Suprapubic skin (tissue), 4 donors: ENCODE measurements around the gene AMOTL1. TPM values are rescaled to one million over a fixed set of nuclear protein-coding genes. Genes with fewer than 3 reads are reported as not detected.

Source experiments
- DNase-seq, 2 donors: peaks; one replicate each; pipeline ENCODE4 v3.0.0-alpha.2; 2019; ENCODE audit warnings: low spot score in 2 of 2
- H3K27ac ChIP-seq: fragments of 200-600 bp; sonication (generic); one replicate; pipeline ENCODE4 v1.5.1; 2019
- H3K27me3 ChIP-seq: fragments of 200-600 bp; sonication (generic); one replicate; pipeline ENCODE4 v1.5.1; 2019
- H3K36me3 ChIP-seq: fragments of 200-600 bp; sonication (generic); one replicate; pipeline ENCODE4 v1.5.1; 2019
- H3K4me1 ChIP-seq: fragments of 200-600 bp; sonication (generic); one replicate; pipeline ENCODE4 v1.5.1; 2019
- H3K4me3 ChIP-seq: fragments of 200-600 bp; sonication (generic); one replicate; pipeline ENCODE4 v1.5.1; 2019; ENCODE audit warnings: mild to moderate bottlenecking
- H3K9me3 ChIP-seq: fragments of 200-600 bp; sonication (generic); one replicate; pipeline ENCODE4 v1.5.1; 2019
- CTCF ChIP-seq, 2 donors: fragments of 200-600 bp in 1 of 2; fragments of 450-650 bp in 1 of 2; sonication (generic) in 1 of 2; IDR thresholded peaks; one replicate each; pipeline ENCODE4 v1.5.1; 2016 to 2019; ENCODE audit warnings: antibody characterized with exemption in 2 of 2, mild to moderate bottlenecking in 1 of 2, moderate library complexity in 1 of 2
- EP300 ChIP-seq: sonication (generic); formaldehyde crosslinking; IDR thresholded peaks from one replicate; pipeline ENCODE4 v1.6.1; 2017; ENCODE audit warnings: antibody characterized with exemption
- POLR2A ChIP-seq, 2 donors: fragments of 450-650 bp; IDR thresholded peaks; one replicate each; pipeline ENCODE4 v1.6.1; 2017; ENCODE audit warnings: antibody characterized with exemption in 2 of 2, mild to moderate bottlenecking in 2 of 2, moderate library complexity in 2 of 2
- POLR2AphosphoS5 ChIP-seq, 3 donors: sonication (generic); formaldehyde crosslinking; IDR thresholded peaks; one replicate each; pipeline ENCODE4 v1.6.1; 2017; ENCODE audit warnings: antibody characterized with exemption in 3 of 3
- WGBS: methylation state at CpG from one replicate; pipeline ENCODE4 v1.1.5; 2018; 5-methylcytosine and 5-hydroxymethylcytosine counted together
- total RNA-seq, 4 donors: library from RNA; depleted of rRNA; stranded (reverse); fragments of >200 nt; gene quantifications; one replicate each; pipeline ENCODE4 v1.1.0, GENCODE V29; 2016

AMOTL1 gene
- total RNA-seq, 4 donors from 2014 or later = 69.7 to 86.9 (median 79.4) TPM

DNA sequence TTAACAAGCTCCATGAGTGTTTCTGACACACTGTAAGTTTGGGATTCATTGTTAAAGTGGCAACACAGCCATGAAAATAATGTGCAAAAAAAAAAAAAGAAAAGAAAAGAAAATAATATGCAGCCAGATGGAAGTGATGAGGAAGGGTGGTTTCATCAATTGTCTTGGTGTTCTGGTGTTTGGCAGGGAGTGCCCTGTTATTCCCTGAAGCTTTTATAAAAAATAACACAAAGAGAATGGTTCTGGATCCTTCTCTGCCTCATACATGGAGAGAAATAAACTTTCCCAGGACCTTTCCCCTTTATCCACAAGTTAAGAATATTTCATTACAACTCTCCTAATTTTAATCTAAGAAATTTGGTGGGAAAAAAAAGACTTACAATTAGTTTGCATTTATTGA is 16.7 kb downstream of the AMOTL1 start:
- no peak overlapping the region for H3K4me3 ChIP-seq
- H3K36me3 ChIP-seq = no peaks in the 10 kb centered on the region
- no peaks in the 10 kb centered on the region for H3K9me3 ChIP-seq
- peaks cover 84% of the 10 kb centered on the region for H3K4me1 ChIP-seq
- no peak overlapping the region for H3K27ac ChIP-seq
- TF ChIP-seq EP300 = no peak
- TF ChIP-seq POLR2A (IDR thresholded peaks at IDR 0.05) = no peak
- no peak for TF ChIP-seq CTCF (IDR thresholded peaks at IDR 0.05)
- no peak for TF ChIP-seq POLR2AphosphoS5 (IDR thresholded peaks at IDR 0.05)
- no peak for DNase-seq
- no peaks in the 10 kb centered on the region for H3K27me3 ChIP-seq

DNA sequence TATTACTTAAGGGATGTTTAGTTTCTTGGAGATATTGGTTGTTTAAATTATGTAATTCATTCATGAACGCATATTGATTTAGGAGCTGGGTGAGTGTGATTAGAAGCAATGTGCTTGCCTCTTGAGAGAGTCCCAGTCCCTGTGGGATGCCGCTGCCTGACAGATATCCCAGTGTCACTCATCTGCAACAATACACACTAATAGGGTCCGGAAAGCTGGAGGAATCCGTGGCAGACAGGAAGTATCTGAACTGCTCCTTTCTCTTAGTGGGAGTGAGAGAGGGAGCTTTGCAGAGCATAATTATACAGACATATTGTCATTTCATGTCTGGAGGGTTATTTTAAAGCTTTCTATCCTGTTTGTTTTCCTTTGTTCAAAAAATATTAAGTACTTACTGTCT is 17.4 kb downstream of the AMOTL1 start:
- H3K27ac ChIP-seq = no peak overlapping the region
- DNase-seq = no peak
- H3K9me3 ChIP-seq = no peaks in the 10 kb centered on the region
- no peaks in the 10 kb centered on the region for H3K36me3 ChIP-seq
- 44% methylated on average over 4 of the region's 4 CpGs for WGBS
- no peak for TF ChIP-seq CTCF (IDR thresholded peaks at IDR 0.05)
- TF ChIP-seq POLR2AphosphoS5 (IDR thresholded peaks at IDR 0.05) = no peak
- no peak for TF ChIP-seq POLR2A (IDR thresholded peaks at IDR 0.05)
- TF ChIP-seq EP300 = no peak
- H3K4me3 ChIP-seq = no peak overlapping the region
- no peaks in the 10 kb centered on the region for H3K27me3 ChIP-seq
- peaks cover 82% of the 10 kb centered on the region for H3K4me1 ChIP-seq

GRCh38 chr11:94786264-94787126 is 18.3 kb downstream of the AMOTL1 start:
- H3K9me3 ChIP-seq = no peaks in the 10 kb centered on the region
- no peak overlapping the region for H3K4me3 ChIP-seq
- no peaks in the 10 kb centered on the region for H3K36me3 ChIP-seq
- H3K27ac ChIP-seq = no peak overlapping the region
- DNase-seq = no peak
- peaks cover 80% of the 10 kb centered on the region for H3K4me1 ChIP-seq
- TF ChIP-seq POLR2AphosphoS5 (IDR thresholded peaks at IDR 0.05) = no peak
- TF ChIP-seq CTCF (IDR thresholded peaks at IDR 0.05) = peak; percentile 43 to 54
- no peak for TF ChIP-seq POLR2A (IDR thresholded peaks at IDR 0.05)
- no peaks in the 10 kb centered on the region for H3K27me3 ChIP-seq
- 63% methylated on average over 10 of the region's 10 CpGs for WGBS

DNA sequence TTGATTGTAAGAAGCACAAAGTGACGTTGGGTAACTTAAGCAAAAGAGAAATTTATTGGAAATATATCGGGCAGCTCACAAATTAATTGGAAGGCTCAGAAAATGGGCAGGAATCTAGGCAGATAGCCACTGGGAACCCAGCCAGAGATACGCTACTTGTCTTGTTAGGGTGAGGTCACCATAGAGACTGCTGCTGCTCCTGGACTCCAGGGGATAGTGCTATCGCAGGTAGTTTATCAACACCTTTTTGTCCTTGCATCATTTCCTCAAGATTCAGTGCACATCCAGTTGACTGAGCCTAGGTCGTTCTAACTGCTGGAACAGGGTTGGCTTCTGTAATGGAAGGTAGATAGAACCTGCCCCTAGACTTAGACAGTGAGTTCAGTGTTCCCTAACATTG is 19.6 kb downstream of the AMOTL1 start:
- no peaks in the 10 kb centered on the region for H3K36me3 ChIP-seq
- no peak overlapping the region for H3K27ac ChIP-seq
- TF ChIP-seq POLR2AphosphoS5 (IDR thresholded peaks at IDR 0.05) (no peak), CTCF (IDR thresholded peaks at IDR 0.05) (no peak), EP300 (no peak), POLR2A (IDR thresholded peaks at IDR 0.05) (no peak)
- H3K9me3 ChIP-seq = no peaks in the 10 kb centered on the region
- 80% methylated on average over 5 of the region's 5 CpGs for WGBS
- peaks cover 85% of the 10 kb centered on the region for H3K4me1 ChIP-seq
- no peaks in the 10 kb centered on the region for H3K27me3 ChIP-seq
- DNase-seq = no peak
- no peak overlapping the region for H3K4me3 ChIP-seq

- no peaks in the 10 kb centered on the region for H3K27me3 ChIP-seq
- no peak overlapping the region for H3K4me3 ChIP-seq
- no peaks in the 10 kb centered on the region for H3K9me3 ChIP-seq
- H3K36me3 ChIP-seq = no peaks in the 10 kb centered on the region
- peaks cover 85% of the 10 kb centered on the region for H3K4me1 ChIP-seq
- WGBS = 62% methylated on average over 5 of the region's 5 CpGs
- H3K27ac ChIP-seq = no peak overlapping the region
- TF ChIP-seq POLR2A (IDR thresholded peaks at IDR 0.05) (no peak), CTCF (IDR thresholded peaks at IDR 0.05) (no peak), POLR2AphosphoS5 (IDR thresholded peaks at IDR 0.05) (no peak), EP300 (no peak)
- no peak for DNase-seq
Observed at GRCh38 chr11:94788396-94788795, 20.2 kb downstream of the AMOTL1 start.
